ENCODE data around the gene SPRING1. TPM values are rescaled to one million over a fixed set of nuclear protein-coding genes. Genes with fewer than 3 reads are reported as not detected.

SPRING1 gene
- total and polyA plus RNA-seq, 2 of the 4 experiments (the other 2 are of a cell fraction) = 12.4 to 14.0 TPM

- Histone ChIP-seq H3K79me1 (ENCODE audit: low read depth in 1 of 2, low read length in 2 of 2) (no peaks in the 10 kb centered on the region), H2BK120ac (ENCODE audit: low read depth, low read length) (no peak overlapping the region), H2BK20ac (ENCODE audit: low read depth, low read length) (no peak overlapping the region), H2AK5ac (ENCODE audit: low read depth, low read length) (no peak overlapping the region), H3K36me3 (ENCODE audit: control insufficient read depth, insufficient read depth, low read length) (no peaks in the 10 kb centered on the region), H2BK15ac (ENCODE audit: low read depth, low read length) (no peak overlapping the region), H3K4me3 (ENCODE audit: insufficient read depth, low read depth, low read length) (no peak overlapping the region), H3K9ac (ENCODE audit: low read depth, low read length) (no peak overlapping the region), H3K27ac (ENCODE audit: insufficient read depth, low read length) (no peak overlapping the region), H3K14ac (replicated peaks; ENCODE audit: low read depth, low read length) (no peak overlapping the region), H3K18ac (ENCODE audit: low read depth, low read length) (no peak overlapping the region), H4K91ac (ENCODE audit: insufficient read depth, low read depth, low read length) (no peak overlapping the region), H2AK9ac (replicated peaks; ENCODE audit: low read depth, low read length, poor library complexity) (no peak overlapping the region), H2AFZ (replicated peaks; ENCODE audit: low read length, poor library complexity) (no peak overlapping the region), H4K20me1 (ENCODE audit: insufficient read depth, low read length) (no peaks in the 10 kb centered on the region), H3K9me1 (ENCODE audit: insufficient read depth, low read length) (no peaks in the 10 kb centered on the region), H4K8ac (ENCODE audit: low read depth in 2 of 2, low read length in 2 of 2) (no peak overlapping the region), H3K4me2 (ENCODE audit: low read depth, low read length) (no peak overlapping the region), H3K23ac (ENCODE audit: low read depth, low read length) (no peak overlapping the region), H4K5ac (ENCODE audit: low read depth, low read length) (no peak overlapping the region), H3K4me1 (ENCODE audit: control insufficient read depth, insufficient read depth, low read length) (no peaks in the 10 kb centered on the region), H2BK5ac (ENCODE audit: low read depth, low read length, poor library complexity, severe bottlenecking) (no peak overlapping the region), H3K9me3 (ENCODE audit: control insufficient read depth, insufficient read depth, low read length) (no peaks in the 10 kb centered on the region), H3K56ac (ENCODE audit: extremely low read depth, insufficient read depth, low read length) (no peak overlapping the region), H3K4ac (ENCODE audit: low read depth, low read length) (no peak overlapping the region), H3K27me3 (ENCODE audit: control insufficient read depth, insufficient read depth, low read length) (no peaks in the 10 kb centered on the region)
- ChIA-PET POLR2A (ENCODE audit: unreplicated experiment) (no interaction called here), CTCF (no interaction called here)
- TF ChIP-seq MXI1 (IDR thresholded peaks at IDR 0.05; ENCODE audit: borderline replicate concordance, low read depth, low read length) = no peak
- no peak for TF ChIP-seq RFX5 (IDR thresholded peaks at IDR 0.05; ENCODE audit: low read depth, low read length)
- TF ChIP-seq NFE2L2 (IDR thresholded peaks at IDR 0.05; ENCODE audit: low read depth, low read length) = no peak
- TF ChIP-seq CEBPB (IDR thresholded peaks at IDR 0.05; ENCODE audit: low read depth, low read length) = no peak
- TF ChIP-seq POLR2A (IDR thresholded peaks at IDR 0.05; ENCODE audit: low read depth, low read length) = no peak
- TF ChIP-seq MAFK (IDR thresholded peaks at IDR 0.05; ENCODE audit: low read depth, low read length) = no peak
- TF ChIP-seq RCOR1 (IDR thresholded peaks at IDR 0.05; ENCODE audit: insufficient replicate concordance, low read length) = no peak
- TF ChIP-seq, protein P1, sequence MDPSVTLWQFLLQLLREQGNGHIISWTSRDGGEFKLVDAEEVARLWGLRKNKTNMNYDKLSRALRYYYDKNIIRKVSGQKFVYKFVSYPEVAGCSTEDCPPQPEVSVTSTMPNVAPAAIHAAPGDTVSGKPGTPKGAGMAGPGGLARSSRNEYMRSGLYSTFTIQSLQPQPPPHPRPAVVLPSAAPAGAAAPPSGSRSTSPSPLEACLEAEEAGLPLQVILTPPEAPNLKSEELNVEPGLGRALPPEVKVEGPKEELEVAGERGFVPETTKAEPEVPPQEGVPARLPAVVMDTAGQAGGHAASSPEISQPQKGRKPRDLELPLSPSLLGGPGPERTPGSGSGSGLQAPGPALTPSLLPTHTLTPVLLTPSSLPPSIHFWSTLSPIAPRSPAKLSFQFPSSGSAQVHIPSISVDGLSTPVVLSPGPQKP (IDR thresholded peaks at IDR 0.05; ENCODE audit: borderline replicate concordance, low read depth, low read length) = no peak
- TF ChIP-seq SMC3 (IDR thresholded peaks at IDR 0.05; ENCODE audit: low read depth, low read length) = no peak
- TF ChIP-seq BHLHE40 (IDR thresholded peaks at IDR 0.05; ENCODE audit: low read depth, low read length) = no peak
- TF ChIP-seq FOS (IDR thresholded peaks at IDR 0.05; ENCODE audit: low read depth, low read length) = no peak
- TF ChIP-seq, protein P2, sequence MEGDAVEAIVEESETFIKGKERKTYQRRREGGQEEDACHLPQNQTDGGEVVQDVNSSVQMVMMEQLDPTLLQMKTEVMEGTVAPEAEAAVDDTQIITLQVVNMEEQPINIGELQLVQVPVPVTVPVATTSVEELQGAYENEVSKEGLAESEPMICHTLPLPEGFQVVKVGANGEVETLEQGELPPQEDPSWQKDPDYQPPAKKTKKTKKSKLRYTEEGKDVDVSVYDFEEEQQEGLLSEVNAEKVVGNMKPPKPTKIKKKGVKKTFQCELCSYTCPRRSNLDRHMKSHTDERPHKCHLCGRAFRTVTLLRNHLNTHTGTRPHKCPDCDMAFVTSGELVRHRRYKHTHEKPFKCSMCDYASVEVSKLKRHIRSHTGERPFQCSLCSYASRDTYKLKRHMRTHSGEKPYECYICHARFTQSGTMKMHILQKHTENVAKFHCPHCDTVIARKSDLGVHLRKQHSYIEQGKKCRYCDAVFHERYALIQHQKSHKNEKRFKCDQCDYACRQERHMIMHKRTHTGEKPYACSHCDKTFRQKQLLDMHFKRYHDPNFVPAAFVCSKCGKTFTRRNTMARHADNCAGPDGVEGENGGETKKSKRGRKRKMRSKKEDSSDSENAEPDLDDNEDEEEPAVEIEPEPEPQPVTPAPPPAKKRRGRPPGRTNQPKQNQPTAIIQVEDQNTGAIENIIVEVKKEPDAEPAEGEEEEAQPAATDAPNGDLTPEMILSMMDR (conservative IDR thresholded peaks at IDR 0.05; ENCODE audit: low read depth, low read length) = no peak
- no peak for TF ChIP-seq CHD1 (IDR thresholded peaks at IDR 0.05; ENCODE audit: low read depth, low read length)
- TF ChIP-seq MAZ (IDR thresholded peaks at IDR 0.05; ENCODE audit: borderline replicate concordance, low read depth, low read length) = no peak
- no peak for TF ChIP-seq RAD21 (IDR thresholded peaks at IDR 0.05; ENCODE audit: low read length)
- no peak for TF ChIP-seq USF2 (IDR thresholded peaks at IDR 0.05; ENCODE audit: low read depth, low read length)
- 83% methylated on average over 1 of the region's 2 CpGs; no CpG with 5 or more reads in 1 of the 2 experiments for WGBS, 2 experiments (ENCODE audit: extremely low coverage in 2 of 2, insufficient read length in 1 of 2)
- BruUV-seq (replicated peaks) = no TSS peak
- in situ Hi-C loops (cut with MboI; ENCODE audit: low sequenced_read_pairs) (no loop called here), dilution Hi-C loops (cut with HindIII; ENCODE audit: low sequenced_read_pairs, unreplicated experiment) (no loop called here), intact Hi-C loops (cut with micrococcal nuclease) (no loop called here)
- ATAC-seq (ENCODE audit: low read depth) (no peak), DNase-seq (no peak)
Measured at GRCh38 chr12:116779597-116779996, 41.7 kb upstream of the SPRING1 start.
